ENCODE measurements around the gene IGFL4. TPM values are rescaled to one million over a fixed set of nuclear protein-coding genes. Genes with fewer than 3 reads are reported as not detected.

Gene IGFL4
- total RNA-seq = not detected
- long read RNA-seq = 0 reads

- H3K27me3 ChIP-seq (ENCODE audit: low read depth) = peaks cover 69% of the 10 kb centered on the region
- DNase-seq = no peak
- H3K9me3 ChIP-seq (replicated peaks) = peaks cover 8% of the 10 kb centered on the region
- intact Hi-C loops (cut with micrococcal nuclease) = no loop called here
- no peak within 1 kb of the TSS for H3K4me3 ChIP-seq
- H3K36me3 ChIP-seq = no peaks in the 10 kb centered on the region
- H3K4me1 ChIP-seq = no peaks in the 10 kb centered on the region
- TF ChIP-seq CTCF (IDR thresholded peaks at IDR 0.05; ENCODE audit: borderline replicate concordance) = no peak
- H3K27ac ChIP-seq (replicated peaks) = no peak within 1 kb of the TSS
These were observed at the start of gene IGFL4 for GRCh38 chr19:46040952-46041500. Gene IGFL4, minus strand, starts transcription at chr19:46041002. Its CDS starts 40 bp downstream, at chr19:46040962.

- Histone ChIP-seq H3K27ac (replicated peaks) (no peak overlapping the region), H3K9me3 (replicated peaks) (peaks cover 45% of the 10 kb centered on the region), H3K36me3 (no peaks in the 10 kb centered on the region), H3K4me1 (no peaks in the 10 kb centered on the region), H3K27me3 (ENCODE audit: low read depth) (peaks cover 14% of the 10 kb centered on the region), H3K4me3 (no peak overlapping the region)
- no peak for TF ChIP-seq CTCF (IDR thresholded peaks at IDR 0.05; ENCODE audit: borderline replicate concordance)
- intact Hi-C loops (cut with micrococcal nuclease) = no loop called here
- no peak for DNase-seq
These were observed 49.6 kb upstream of the IGFL4 start for GRCh38 chr19:46090444-46090843.

- intact Hi-C loops (cut with micrococcal nuclease) = loop anchor here (10.0 kb wide), 1 partner anchor 175 kb away; no protein-coding TSS in a partner anchor
- no peak for TF ChIP-seq CTCF (IDR thresholded peaks at IDR 0.05; ENCODE audit: borderline replicate concordance)
- H3K27ac ChIP-seq (replicated peaks) = no peak overlapping the region
- no peaks in the 10 kb centered on the region for H3K4me1 ChIP-seq
- no peaks in the 10 kb centered on the region for H3K36me3 ChIP-seq
- H3K4me3 ChIP-seq = no peak overlapping the region
- DNase-seq = no peak
- peaks cover 18% of the 10 kb centered on the region for H3K27me3 ChIP-seq (ENCODE audit: low read depth)
- H3K9me3 ChIP-seq (replicated peaks) = peaks cover 55% of the 10 kb centered on the region
These were observed 48.6 kb upstream of the IGFL4 start for GRCh38 chr19:46089432-46089831.

GRCh38 chr19:46088101-46088500 is 47.3 kb upstream of the IGFL4 start:
- Histone ChIP-seq H3K9me3 (replicated peaks) (peaks cover 56% of the 10 kb centered on the region), H3K27ac (replicated peaks) (no peak overlapping the region), H3K4me1 (no peaks in the 10 kb centered on the region), H3K36me3 (no peaks in the 10 kb centered on the region), H3K4me3 (no peak overlapping the region), H3K27me3 (ENCODE audit: low read depth) (peaks cover 32% of the 10 kb centered on the region)
- intact Hi-C loops (cut with micrococcal nuclease) = loop anchor here (10.0 kb wide), 1 partner anchor 177 kb away; no protein-coding TSS in a partner anchor
- no peak for TF ChIP-seq CTCF (IDR thresholded peaks at IDR 0.05; ENCODE audit: borderline replicate concordance)
- DNase-seq = no peak

- intact Hi-C loops (cut with micrococcal nuclease) = loop anchor here (10.0 kb wide), 1 partner anchor 179 kb away; no protein-coding TSS in a partner anchor
These were observed 45.1 kb upstream of the IGFL4 start for GRCh38 chr19:46085888-46086287.

More at GRCh38 chr19:46085888-46086287, 45.1 kb upstream of the IGFL4 start:
- Histone ChIP-seq H3K4me3 (no peak overlapping the region), H3K9me3 (replicated peaks) (peaks cover 56% of the 10 kb centered on the region), H3K4me1 (no peaks in the 10 kb centered on the region), H3K27ac (replicated peaks) (no peak overlapping the region), H3K36me3 (no peaks in the 10 kb centered on the region), H3K27me3 (ENCODE audit: low read depth) (peaks cover 45% of the 10 kb centered on the region)
- DNase-seq = no peak
- TF ChIP-seq CTCF (IDR thresholded peaks at IDR 0.05; ENCODE audit: borderline replicate concordance) = no peak

Data from left ventricle myocardium inferior (tissue), 1 donor.